Mesodermal cell (in vitro differentiated cells): ENCODE measurements around the gene SMG7.

Source experiments
- H3K27ac ChIP-seq: 2 replicates; pipeline ENCODE4 v1.7.0; 2013; ENCODE audit warnings: mild to moderate bottlenecking, low read depth, low read length, moderate library complexity; ENCODE audit not compliant: severe bottlenecking
- H3K36me3 ChIP-seq: 2 replicates; pipeline ENCODE4 v1.7.1; 2013; ENCODE audit warnings: mild to moderate bottlenecking, low read length, moderate library complexity; ENCODE audit not compliant: control insufficient read depth, insufficient read depth
- H3K4me1 ChIP-seq: one replicate; pipeline ENCODE4 v1.7.1; 2013; ENCODE audit warnings: mild to moderate bottlenecking, low read length; ENCODE audit not compliant: insufficient read depth, control insufficient read depth, poor library complexity, severe bottlenecking
- H3K4me3 ChIP-seq: 2 replicates; pipeline ENCODE4 v1.7.0; 2013; ENCODE audit warnings: low read length, control low read depth, mild to moderate bottlenecking; ENCODE audit not compliant: insufficient read depth, poor library complexity, severe bottlenecking; ENCODE audit errors: extremely low read depth
- H3K9me3 ChIP-seq: 2 replicates; pipeline ENCODE4 v1.7.1; 2013; ENCODE audit warnings: mild to moderate bottlenecking, low read length, moderate library complexity; ENCODE audit not compliant: control insufficient read depth
- WGBS, 2 experiments: methylation state at CpG; one replicate each; pipeline ENCODE4 v1.1.5; 2013; ENCODE audit warnings: missing lambda C conversion rate in 2 of 2; ENCODE audit not compliant: insufficient coverage in 2 of 2; 5-methylcytosine and 5-hydroxymethylcytosine counted together

The SMG7 gene

DNA sequence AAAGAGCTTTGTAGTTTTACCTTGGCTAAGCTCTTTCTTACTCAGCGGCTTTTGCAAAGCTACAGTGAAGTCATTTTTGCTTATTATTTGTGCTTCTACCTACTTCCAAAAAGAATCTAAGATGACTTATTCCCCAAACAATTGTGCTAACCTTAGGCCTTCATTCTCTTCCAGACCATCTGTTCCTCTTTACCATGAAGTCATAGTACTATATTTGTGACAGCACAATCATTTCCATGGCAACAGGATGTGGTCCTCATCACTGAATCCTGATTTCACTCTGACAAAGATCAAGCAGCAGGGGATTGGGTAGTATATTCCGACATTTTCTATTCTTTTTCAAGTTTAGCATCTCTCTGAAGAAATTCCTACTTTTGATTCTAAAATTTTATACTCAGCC is 29.3 kb upstream of the SMG7 start:
- WGBS, 2 experiments: 80% methylated on average over 1 of the region's 2 CpGs; no CpG with 5 or more reads in 1 of the 2 experiments
- Histone ChIP-seq H3K9me3 (no peaks in the 10 kb centered on the region), H3K4me1 (peaks cover 13% of the 10 kb centered on the region), H3K27ac (no peak overlapping the region), H3K4me3 (no peak overlapping the region), H3K36me3 (no peaks in the 10 kb centered on the region)

DNA sequence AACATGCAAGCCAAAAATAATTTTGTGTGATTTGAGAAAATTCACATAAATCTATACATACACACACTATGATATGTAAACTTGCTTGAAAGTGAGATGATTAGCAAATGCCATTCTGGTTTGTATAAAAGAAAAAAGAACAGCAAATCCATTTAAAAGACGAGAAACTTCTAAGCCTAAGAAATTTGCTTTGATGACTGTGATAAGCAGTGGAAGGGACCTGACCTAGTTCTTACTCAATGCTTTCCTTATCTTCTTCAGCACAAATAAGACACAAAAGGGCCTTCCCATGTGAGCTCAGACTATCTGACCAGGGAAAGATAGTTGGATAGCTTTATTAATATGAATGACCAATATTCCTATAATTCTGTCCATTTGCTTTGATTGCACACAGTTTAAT is 28.8 kb upstream of the SMG7 start:
- Histone ChIP-seq H3K27ac (no peak overlapping the region), H3K4me3 (no peak overlapping the region), H3K36me3 (no peaks in the 10 kb centered on the region), H3K9me3 (no peaks in the 10 kb centered on the region), H3K4me1 (peaks cover 13% of the 10 kb centered on the region)
- WGBS, 2 experiments: 100% methylated on average over 1 of the region's 1 CpG; no CpG with 5 or more reads in 1 of the 2 experiments

DNA sequence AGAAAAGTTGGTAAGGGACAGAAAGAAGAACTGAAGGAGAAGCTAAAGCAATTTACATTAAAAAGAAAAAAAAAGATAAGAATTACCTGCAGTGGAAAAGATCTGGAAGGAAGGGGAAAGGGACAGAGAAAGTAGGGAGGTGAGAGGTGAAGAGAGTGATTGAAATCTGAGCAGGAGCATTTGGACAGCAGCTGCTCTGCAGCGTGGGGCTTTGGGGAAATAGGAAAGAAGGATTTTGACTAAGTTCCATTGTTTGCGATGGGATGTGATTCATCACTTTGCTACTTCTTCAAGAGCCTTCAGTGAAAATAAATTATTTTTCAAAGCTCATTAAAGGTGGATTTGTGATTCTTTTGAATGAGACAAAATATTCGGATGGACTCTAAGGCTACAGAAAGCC is 28.1 kb upstream of the SMG7 start:
- no peak overlapping the region for H3K27ac ChIP-seq
- peaks cover 13% of the 10 kb centered on the region for H3K4me1 ChIP-seq

GRCh38 chr1:183449223-183449770 is 23.0 kb upstream of the SMG7 start:
- Histone ChIP-seq H3K36me3 (no peaks in the 10 kb centered on the region), H3K4me3 (no peak overlapping the region), H3K4me1 (peaks cover 5% of the 10 kb centered on the region), H3K27ac (no peak overlapping the region), H3K9me3 (no peaks in the 10 kb centered on the region)
- WGBS, 2 experiments: 96 to 97% methylated on average over 8 to 9 of the region's 13 CpGs

More for the DNA sequence above, 28.1 kb upstream of the SMG7 start:
- Histone ChIP-seq H3K9me3 (no peaks in the 10 kb centered on the region), H3K36me3 (no peaks in the 10 kb centered on the region), H3K4me3 (no peak overlapping the region)
- WGBS, 2 experiments: 52% methylated on average over 2 of the region's 3 CpGs; no CpG with 5 or more reads in 1 of the 2 experiments

DNA sequence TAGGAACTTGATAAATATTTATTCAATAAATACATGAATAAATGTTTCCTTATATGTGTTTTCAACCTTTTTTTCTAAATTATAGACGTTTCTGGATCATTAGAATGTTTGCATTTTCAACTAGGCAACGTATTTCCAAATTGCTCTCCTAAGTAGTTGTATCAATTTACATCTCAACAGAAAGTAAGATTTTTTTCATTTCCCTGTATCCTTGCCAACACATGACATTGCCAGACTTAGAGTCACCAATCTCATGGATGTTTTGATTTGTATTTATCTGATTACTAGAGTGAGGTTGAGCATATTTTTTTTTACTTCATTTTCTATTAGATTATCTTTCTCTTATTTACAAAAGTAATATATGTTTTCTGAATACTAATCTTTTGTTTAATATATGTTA is 22.2 kb upstream of the SMG7 start:
- no peaks in the 10 kb centered on the region for H3K4me1 ChIP-seq
- no CpG with 5 or more reads among the region's 2 CpGs for WGBS, 2 experiments
- H3K4me3 ChIP-seq: no peak overlapping the region
- H3K9me3 ChIP-seq: no peaks in the 10 kb centered on the region
- no peak overlapping the region for H3K27ac ChIP-seq
- H3K36me3 ChIP-seq: no peaks in the 10 kb centered on the region

GRCh38 chr1:183454377-183454776 is 17.9 kb upstream of the SMG7 start:
- no peaks in the 10 kb centered on the region for H3K36me3 ChIP-seq
- no peak overlapping the region for H3K27ac ChIP-seq
- H3K4me1 ChIP-seq: no peaks in the 10 kb centered on the region
- no peak overlapping the region for H3K4me3 ChIP-seq
- 83 to 89% methylated on average over 1 of the region's 2 CpGs for WGBS, 2 experiments
- H3K9me3 ChIP-seq: no peaks in the 10 kb centered on the region

DNA sequence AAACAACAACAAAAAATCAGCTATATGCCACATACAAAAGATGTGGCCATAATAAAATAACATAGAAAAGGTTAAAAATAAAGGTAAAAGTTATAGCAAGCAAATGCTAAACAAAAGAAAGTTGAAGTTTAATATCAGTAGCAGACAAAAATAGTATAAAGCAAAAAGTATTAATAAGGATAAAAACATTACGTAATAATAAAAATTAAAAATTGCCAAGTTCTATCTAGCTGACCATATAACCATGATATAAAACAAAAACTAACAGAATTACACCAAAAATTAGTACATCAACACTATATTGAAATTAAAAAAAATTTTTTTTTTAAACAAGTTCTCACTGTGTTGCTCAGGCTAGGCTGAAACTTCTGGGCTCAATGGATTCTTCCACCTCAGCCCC is 15.5 kb upstream of the SMG7 start:
- no peaks in the 10 kb centered on the region for H3K9me3 ChIP-seq
- WGBS, 2 experiments: no CpG with 5 or more reads among the region's 1 CpG
- no peak overlapping the region for H3K27ac ChIP-seq
- no peaks in the 10 kb centered on the region for H3K36me3 ChIP-seq
- H3K4me3 ChIP-seq: no peak overlapping the region
- no peaks in the 10 kb centered on the region for H3K4me1 ChIP-seq

GRCh38 chr1:183457449-183457848 is 14.8 kb upstream of the SMG7 start:
- no peaks in the 10 kb centered on the region for H3K36me3 ChIP-seq
- WGBS, 2 experiments: 100% methylated on average over 2 of the region's 3 CpGs; no CpG with 5 or more reads in 1 of the 2 experiments

GRCh38 chr1:183460596-183460995 is 11.7 kb upstream of the SMG7 start:
- WGBS, 2 experiments: 90 to 100% methylated on average over 1 to 2 of the region's 2 CpGs
- Histone ChIP-seq H3K27ac (no peak overlapping the region), H3K9me3 (no peaks in the 10 kb centered on the region), H3K36me3 (no peaks in the 10 kb centered on the region), H3K4me3 (no peak overlapping the region), H3K4me1 (no peaks in the 10 kb centered on the region)

More at GRCh38 chr1:183457449-183457848, 14.8 kb upstream of the SMG7 start:
- H3K9me3 ChIP-seq: no peaks in the 10 kb centered on the region
- no peaks in the 10 kb centered on the region for H3K4me1 ChIP-seq
- no peak overlapping the region for H3K27ac ChIP-seq
- H3K4me3 ChIP-seq: no peak overlapping the region

GRCh38 chr1:183461350-183461749 is 10.9 kb upstream of the SMG7 start:
- no peak overlapping the region for H3K4me3 ChIP-seq
- H3K36me3 ChIP-seq: no peaks in the 10 kb centered on the region
- H3K9me3 ChIP-seq: no peaks in the 10 kb centered on the region
- H3K4me1 ChIP-seq: no peaks in the 10 kb centered on the region
- no peak overlapping the region for H3K27ac ChIP-seq
- no CpG with 5 or more reads among the region's 1 CpG for WGBS, 2 experiments

DNA sequence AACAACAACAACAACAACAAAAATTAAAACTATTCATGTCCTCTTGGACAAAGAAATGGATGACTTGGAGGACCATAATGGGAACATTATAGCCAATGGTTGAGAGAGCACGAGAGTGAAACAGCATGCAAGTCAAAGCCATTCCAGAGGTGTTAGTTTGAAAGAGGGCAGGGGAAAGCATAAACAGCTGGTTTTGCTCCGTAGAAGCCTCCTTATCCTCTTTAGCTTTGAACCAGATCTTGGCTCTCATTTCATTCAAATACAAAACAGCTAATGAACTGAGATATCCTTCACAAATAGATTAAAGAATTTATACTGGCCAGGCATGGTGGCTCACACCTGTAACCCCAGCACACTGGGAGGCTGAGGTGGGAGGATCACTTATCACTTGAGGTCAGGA is 8.7 kb upstream of the SMG7 start:
- Histone ChIP-seq H3K4me1 (no peaks in the 10 kb centered on the region), H3K9me3 (no peaks in the 10 kb centered on the region)
- WGBS, 2 experiments: 60 to 100% methylated on average over 1 of the region's 2 CpGs

More for the DNA sequence above, 8.7 kb upstream of the SMG7 start:
- Histone ChIP-seq H3K36me3 (no peaks in the 10 kb centered on the region), H3K27ac (no peak overlapping the region), H3K4me3 (no peak overlapping the region)
